Liver (tissue), 3 donors: ENCODE data around the gene CA10.

Experiments
- EGR1 ChIP-seq, 2 donors: IDR thresholded peaks; 2 replicates each; pipeline ENCODE4 v1.6.1; 2016 to 2018; ENCODE audit warnings: antibody characterized with exemption in 2 of 2, low read depth in 2 of 2
- HNF4G ChIP-seq: IDR thresholded peaks from 2 replicates; pipeline ENCODE4 v1.6.1; 2016; ENCODE audit warnings: antibody characterized with exemption
- JUND ChIP-seq, 2 donors: IDR thresholded peaks; 2 replicates each; pipeline ENCODE4 v1.6.1; 2016; ENCODE audit warnings: antibody characterized with exemption in 2 of 2
- SP1 ChIP-seq: IDR thresholded peaks from 2 replicates; pipeline ENCODE4 v1.6.1; 2018; ENCODE audit warnings: antibody characterized with exemption, mild to moderate bottlenecking
- TF ChIP-seq, protein P1 (sequence below): IDR thresholded peaks from 2 replicates; pipeline ENCODE4 v1.6.1; 2016; ENCODE audit warnings: antibody characterized with exemption
- TF ChIP-seq, protein P2 (sequence below): fragments of 150-350 bp; IDR thresholded peaks from 2 replicates; pipeline ENCODE4 v1.5.1; 2017; ENCODE audit warnings: improper control_type of control experiment, low read depth, low read length; ENCODE audit not compliant: missing input control
- TF ChIP-seq, protein P3 (sequence below): IDR thresholded peaks from 2 replicates; pipeline ENCODE4 v1.6.1; 2016; ENCODE audit warnings: antibody characterized with exemption
- donor health status: healthy.
- donor health status: healthy.

DNA sequence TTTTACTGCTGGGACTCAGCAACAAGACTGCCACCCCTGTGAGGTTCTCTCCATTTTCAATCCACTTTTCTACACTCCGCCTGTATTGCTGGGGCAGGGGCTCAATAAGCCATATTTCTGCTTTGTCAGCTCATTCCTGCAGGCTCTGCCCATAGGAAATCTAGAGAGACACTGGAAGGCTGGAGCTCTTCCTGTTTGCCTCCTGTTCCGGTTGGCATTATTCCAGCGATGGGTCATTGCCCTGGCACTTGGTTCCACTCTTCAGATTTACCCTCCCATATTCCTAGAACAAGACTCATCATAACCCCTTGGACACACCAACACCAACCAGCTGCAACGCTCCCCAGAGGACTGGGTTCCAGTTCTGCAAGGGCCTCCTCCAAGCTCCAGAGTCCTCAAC lies 210.4 kb downstream of the CA10 start:
- TF ChIP-seq, protein P1, sequence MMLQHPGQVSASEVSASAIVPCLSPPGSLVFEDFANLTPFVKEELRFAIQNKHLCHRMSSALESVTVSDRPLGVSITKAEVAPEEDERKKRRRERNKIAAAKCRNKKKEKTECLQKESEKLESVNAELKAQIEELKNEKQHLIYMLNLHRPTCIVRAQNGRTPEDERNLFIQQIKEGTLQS: no peak
- TF ChIP-seq EGR1 (IDR thresholded peaks at IDR 0.05; ENCODE audit: low read depth in 2 of 2): no peak
- no peak for TF ChIP-seq JUND (IDR thresholded peaks at IDR 0.05)
- TF ChIP-seq, protein P2, sequence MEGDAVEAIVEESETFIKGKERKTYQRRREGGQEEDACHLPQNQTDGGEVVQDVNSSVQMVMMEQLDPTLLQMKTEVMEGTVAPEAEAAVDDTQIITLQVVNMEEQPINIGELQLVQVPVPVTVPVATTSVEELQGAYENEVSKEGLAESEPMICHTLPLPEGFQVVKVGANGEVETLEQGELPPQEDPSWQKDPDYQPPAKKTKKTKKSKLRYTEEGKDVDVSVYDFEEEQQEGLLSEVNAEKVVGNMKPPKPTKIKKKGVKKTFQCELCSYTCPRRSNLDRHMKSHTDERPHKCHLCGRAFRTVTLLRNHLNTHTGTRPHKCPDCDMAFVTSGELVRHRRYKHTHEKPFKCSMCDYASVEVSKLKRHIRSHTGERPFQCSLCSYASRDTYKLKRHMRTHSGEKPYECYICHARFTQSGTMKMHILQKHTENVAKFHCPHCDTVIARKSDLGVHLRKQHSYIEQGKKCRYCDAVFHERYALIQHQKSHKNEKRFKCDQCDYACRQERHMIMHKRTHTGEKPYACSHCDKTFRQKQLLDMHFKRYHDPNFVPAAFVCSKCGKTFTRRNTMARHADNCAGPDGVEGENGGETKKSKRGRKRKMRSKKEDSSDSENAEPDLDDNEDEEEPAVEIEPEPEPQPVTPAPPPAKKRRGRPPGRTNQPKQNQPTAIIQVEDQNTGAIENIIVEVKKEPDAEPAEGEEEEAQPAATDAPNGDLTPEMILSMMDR: no peak
- TF ChIP-seq HNF4G: no peak
- TF ChIP-seq, protein P3, sequence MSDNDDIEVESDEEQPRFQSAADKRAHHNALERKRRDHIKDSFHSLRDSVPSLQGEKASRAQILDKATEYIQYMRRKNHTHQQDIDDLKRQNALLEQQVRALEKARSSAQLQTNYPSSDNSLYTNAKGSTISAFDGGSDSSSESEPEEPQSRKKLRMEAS: no peak
- no peak for TF ChIP-seq SP1
